Caco-2 (cell line): Measurements from ENCODE around the gene BAHCC1. TPM values are rescaled to one million over a fixed set of nuclear protein-coding genes. Genes with fewer than 3 reads are reported as not detected.

Experiments
- BruUV-seq: library from RNA; stranded (reverse); fragments of 400-500 nt; replicated peaks from 2 replicates; lab custom pipeline; 2021; lab: Mats Ljungman, UMichigan
- CTCF ChIA-PET: fragments of 300-600 bp; sonication (Branson Sonifier 250); formaldehyde crosslinking; loops from one replicate; lab custom pipeline; 2022; ENCODE audit warnings: antibody characterized with exemption; lab: Charles Lee
- POLR2A ChIA-PET: fragments of 300-600 bp; sonication (Branson Sonifier 250); formaldehyde crosslinking; loops from one replicate; lab custom pipeline; 2022; ENCODE audit warnings: antibody characterized with exemption; lab: Charles Lee
- DNase-seq, 2 experiments: peaks; one replicate each; pipeline versions ENCODE4 v3.0.0 to v3.0.0-alpha.2; 2020 to 2022
- H3K27me3 ChIP-seq: replicated peaks from 2 replicates; pipeline ENCODE4 v1.6.0; 2011; ENCODE audit warnings: low read length; ENCODE audit not compliant: control insufficient read depth, insufficient read depth
- H3K36me3 ChIP-seq: 2 replicates; pipeline ENCODE4 v1.5.1; 2011; ENCODE audit warnings: low read length; ENCODE audit not compliant: control insufficient read depth, insufficient read depth
- H3K4me1 ChIP-seq: fragments of 250-450 bp; sonication (Bioruptor Pico); 2 replicates; pipeline ENCODE4 v1.5.1; 2020; ENCODE audit warnings: mild to moderate bottlenecking
- H3K4me3 ChIP-seq: 2 replicates; pipeline ENCODE4 v1.5.1; 2011; ENCODE audit warnings: low read depth, mild to moderate bottlenecking, control low read depth, low read length
- H3K9me3 ChIP-seq: fragments of 250-450 bp; sonication (Bioruptor Pico); 2 replicates; pipeline ENCODE4 v1.5.1; 2020; ENCODE audit warnings: mild to moderate bottlenecking, moderate library complexity
- H3K27ac Mint-ChIP-seq: one replicate; pipeline ENCODE4 v1.8.0; 2022; ENCODE audit warnings: mixed read lengths; ENCODE audit not compliant: unreplicated experiment
- H3K27me3 Mint-ChIP-seq: one replicate; pipeline ENCODE4 v1.8.0; 2022; ENCODE audit warnings: mixed read lengths; ENCODE audit not compliant: insufficient read depth, unreplicated experiment
- H3K36me3 Mint-ChIP-seq: one replicate; pipeline ENCODE4 v1.8.0; 2022; ENCODE audit warnings: mild to moderate bottlenecking, mixed read lengths; ENCODE audit not compliant: insufficient read depth, unreplicated experiment
- H3K4me1 Mint-ChIP-seq: one replicate; pipeline ENCODE4 v1.8.0; 2022; ENCODE audit warnings: low read depth, mixed read lengths; ENCODE audit not compliant: unreplicated experiment
- H3K4me3 Mint-ChIP-seq: one replicate; pipeline ENCODE4 v1.8.0; 2022; ENCODE audit warnings: mild to moderate bottlenecking, moderate library complexity, mixed read lengths; ENCODE audit not compliant: unreplicated experiment
- H3K9me3 Mint-ChIP-seq: one replicate; pipeline ENCODE4 v1.8.0; 2022; ENCODE audit warnings: mixed read lengths; ENCODE audit not compliant: unreplicated experiment
- CTCF ChIP-seq, 2 experiments: fragments of 200-600 bp in 1 of 2; IDR thresholded peaks; 1 replicate in 1 of 2; 2 replicates in 1 of 2; pipeline versions ENCODE4 v1.5.1 to v1.8.0; 2011 to 2022; ENCODE audit warnings: antibody characterized with exemption in 1 of 2, control low read depth in 1 of 2, inconsistent platforms in 1 of 2, low read depth in 1 of 2, low read length in 1 of 2, mild to moderate bottlenecking in 1 of 2, moderate library complexity in 1 of 2; ENCODE audit not compliant: insufficient read depth in 1 of 2, severe bottlenecking in 1 of 2, unreplicated experiment in 1 of 2
- intact Hi-C: fragments of 100-400 bp; cut with micrococcal nuclease; formaldehyde crosslinking; loops from one replicate; pipeline ENCODE4 v1.10.0; 2022; ENCODE audit not compliant: unreplicated experiment
- total RNA-seq: library from RNA; stranded (reverse); gene quantifications from 2 replicates; pipeline ENCODE4 v1.2.3, GENCODE V29; 2022

BAHCC1 gene
- total RNA-seq, 1 experiment from 2014 or later, result 10.2 TPM

- Mint-ChIP-seq H3K9me3 (no peaks in the 10 kb centered on the region), H3K4me3 (no peak overlapping the region), H3K27me3 (no peaks in the 10 kb centered on the region), H3K27ac (no peak overlapping the region), H3K36me3 (peaks cover 5% of the 10 kb centered on the region), H3K4me1 (no peaks in the 10 kb centered on the region)
- ChIA-PET CTCF (no interaction called here), POLR2A (interaction anchor here (0.6 kb wide), 1 partner anchor 58 kb away, joined by 3 read pairs; no protein-coding TSS in a partner anchor)
- Histone ChIP-seq H3K9me3 (no peaks in the 10 kb centered on the region), H3K36me3 (no peaks in the 10 kb centered on the region), H3K4me1 (no peaks in the 10 kb centered on the region), H3K4me3 (no peak overlapping the region), H3K27me3 (no peaks in the 10 kb centered on the region)
- BruUV-seq, result no TSS peak
- intact Hi-C loops, result no loop called here
- no peak for DNase-seq
- TF ChIP-seq CTCF (IDR thresholded peaks at IDR 0.05; ENCODE audit: insufficient read depth in 1 of 2, low read depth in 1 of 2, low read length in 1 of 2, severe bottlenecking in 1 of 2, unreplicated experiment in 1 of 2), result no peak
Observed at GRCh38 chr17:81448442-81448841, 53.2 kb downstream of the BAHCC1 start.

GRCh38 chr17:81448950-81449349 is 53.7 kb downstream of the BAHCC1 start:
- ChIA-PET CTCF (no interaction called here), POLR2A (interaction anchor here (0.6 kb wide), 1 partner anchor 57 kb away, joined by 3 read pairs; no protein-coding TSS in a partner anchor)
- H3K9me3 Mint-ChIP-seq, result no peaks in the 10 kb centered on the region
- no TSS peak for BruUV-seq
- Histone ChIP-seq H3K36me3 (no peaks in the 10 kb centered on the region), H3K9me3 (no peaks in the 10 kb centered on the region), H3K27me3 (no peaks in the 10 kb centered on the region), H3K4me1 (no peaks in the 10 kb centered on the region), H3K4me3 (no peak overlapping the region)
- DNase-seq, result no peak
- no peak for TF ChIP-seq CTCF (IDR thresholded peaks at IDR 0.05; ENCODE audit: insufficient read depth in 1 of 2, low read depth in 1 of 2, low read length in 1 of 2, severe bottlenecking in 1 of 2, unreplicated experiment in 1 of 2)
- no peaks in the 10 kb centered on the region for H3K4me1 Mint-ChIP-seq
- no peaks in the 10 kb centered on the region for H3K27me3 Mint-ChIP-seq
- no peak overlapping the region for H3K27ac Mint-ChIP-seq
- intact Hi-C loops, result no loop called here
- peaks cover 5% of the 10 kb centered on the region for H3K36me3 Mint-ChIP-seq
- no peak overlapping the region for H3K4me3 Mint-ChIP-seq

- ChIA-PET POLR2A (no interaction called here), CTCF (no interaction called here)
- Histone ChIP-seq H3K9me3 (no peaks in the 10 kb centered on the region), H3K4me3 (no peak overlapping the region), H3K36me3 (no peaks in the 10 kb centered on the region), H3K4me1 (no peaks in the 10 kb centered on the region), H3K27me3 (no peaks in the 10 kb centered on the region)
- Mint-ChIP-seq H3K27me3 (no peaks in the 10 kb centered on the region), H3K4me3 (no peak overlapping the region), H3K27ac (no peak overlapping the region), H3K9me3 (no peaks in the 10 kb centered on the region), H3K4me1 (no peaks in the 10 kb centered on the region), H3K36me3 (peaks cover 5% of the 10 kb centered on the region)
- intact Hi-C loops, result no loop called here
- DNase-seq, result no peak
- BruUV-seq, result no TSS peak
- TF ChIP-seq CTCF (IDR thresholded peaks at IDR 0.05; ENCODE audit: insufficient read depth in 1 of 2, low read depth in 1 of 2, low read length in 1 of 2, severe bottlenecking in 1 of 2, unreplicated experiment in 1 of 2), result no peak
Observed at GRCh38 chr17:81449351-81449750, 54.1 kb downstream of the BAHCC1 start.
